ENCODE data around the gene CLEC3B. TPM values are rescaled to one million over a fixed set of nuclear protein-coding genes. Genes with fewer than 3 reads are reported as not detected.

CLEC3B gene
- total RNA-seq, 1 experiment from 2014 or later = not detected

GRCh38 chr3:45035441-45036301 lies 9.6 kb downstream of the CLEC3B start:
- Histone ChIP-seq H3K27me3 (ENCODE audit: control insufficient read depth, insufficient read depth, low read length) (no peaks in the 10 kb centered on the region), H3K36me3 (ENCODE audit: control insufficient read depth, insufficient read depth, low read length) (no peaks in the 10 kb centered on the region), H3K4me1 (ENCODE audit: control insufficient read depth, insufficient read depth, low read length) (no peaks in the 10 kb centered on the region), H3K9me3 (ENCODE audit: control insufficient read depth, insufficient read depth, low read depth, low read length) (no peaks in the 10 kb centered on the region), H3K27ac (ENCODE audit: low read length) (no peak overlapping the region), H3K4me3 (ENCODE audit: low read depth in 2 of 2, low read length in 2 of 2) (no peak overlapping the region)
- DNase-seq (ENCODE audit: low read depth, low spot score) (no peak), ATAC-seq (no peak)
- intact Hi-C loops (cut with micrococcal nuclease; ENCODE audit: unreplicated experiment) (loop anchor here (10.0 kb wide), 1 partner anchor 629 kb away; no protein-coding TSS in a partner anchor), in situ Hi-C loops (cut with HindIII; ENCODE audit: low pct_unique_long_range_greater_than_20kb, low sequenced_read_pairs) (no loop called here)
- CTCF ChIA-PET = interaction anchor here (0.6 kb wide), 1 partner anchor 28 kb away, joined by 3 read pairs; no protein-coding TSS in a partner anchor
- no peak for TF ChIP-seq POLR2AphosphoS5 (IDR thresholded peaks at IDR 0.05; ENCODE audit: low read depth, low read length)
- TF ChIP-seq TCF7L2 (IDR thresholded peaks at IDR 0.05; ENCODE audit: low read depth, low read length) = no peak
- TF ChIP-seq CTCF (IDR thresholded peaks at IDR 0.05) = no peak
- no peak for TF ChIP-seq REST (IDR thresholded peaks at IDR 0.05; ENCODE audit: insufficient read depth in 1 of 2, low read depth in 2 of 2, low read length in 1 of 2)
- POLR2A ChIA-PET = interaction anchor here (0.7 kb wide), 1 partner anchor 403 kb away, joined by 3 read pairs; no protein-coding TSS in a partner anchor
- no TSS peak for BruUV-seq (replicated peaks)

GRCh38 chr3:45037720-45038455 lies 11.8 kb downstream of the CLEC3B start:
- CTCF ChIA-PET = interaction anchor here (0.5 to 2.5 kb wide), 4 partner anchors 25 to 413 kb away, joined by 3 to 13 read pairs (median 7); no protein-coding TSS in a partner anchor
- ATAC-seq = peak; percentile 93
- no TSS peak for BruUV-seq (replicated peaks)

More at GRCh38 chr3:45037720-45038455, 11.8 kb downstream of the CLEC3B start:
- DNase-seq (ENCODE audit: low read depth, low spot score) = peak; percentile 90
- intact Hi-C loops (cut with micrococcal nuclease; ENCODE audit: unreplicated experiment) = loop anchor here (10.0 kb wide), 1 partner anchor 627 kb away; no protein-coding TSS in a partner anchor
- Histone ChIP-seq H3K4me3 (ENCODE audit: low read depth in 2 of 2, low read length in 2 of 2) (peak overlapping the region; percentile 12 to 27; a peak in 2 of 4 replicates), H3K36me3 (ENCODE audit: control insufficient read depth, insufficient read depth, low read length) (no peaks in the 10 kb centered on the region), H3K9me3 (ENCODE audit: control insufficient read depth, insufficient read depth, low read depth, low read length) (no peaks in the 10 kb centered on the region), H3K4me1 (ENCODE audit: control insufficient read depth, insufficient read depth, low read length) (no peaks in the 10 kb centered on the region), H3K27me3 (ENCODE audit: control insufficient read depth, insufficient read depth, low read length) (no peaks in the 10 kb centered on the region), H3K27ac (ENCODE audit: low read length) (no peak overlapping the region)
- in situ Hi-C loops (cut with HindIII; ENCODE audit: low pct_unique_long_range_greater_than_20kb, low sequenced_read_pairs) = no loop called here
- POLR2A ChIA-PET = interaction anchor here (0.7 kb wide), 1 partner anchor 16 kb away, joined by 4 read pairs; no protein-coding TSS in a partner anchor
- TF ChIP-seq POLR2AphosphoS5 (IDR thresholded peaks at IDR 0.05; ENCODE audit: low read depth, low read length) (no peak), TCF7L2 (IDR thresholded peaks at IDR 0.05; ENCODE audit: low read depth, low read length) (no peak), SIN3A (IDR thresholded peaks at IDR 0.05; ENCODE audit: borderline replicate concordance, insufficient read depth, low read depth, low read length) (no peak), CTCF (IDR thresholded peaks at IDR 0.05) (peak; percentile 96), REST (IDR thresholded peaks at IDR 0.05; ENCODE audit: insufficient read depth in 1 of 2, low read depth in 2 of 2, low read length in 1 of 2) (peak in 1 of 2 experiments; percentile 70; a peak in 1 of 4 replicates)

All from Panc1 (cell line).